Activated T-cell treated with anti-CD3 and anti-CD28 coated beads for 1 hour (primary cell): ENCODE measurements around the gene CRLF2.
"Not testable (repeated sequence)": the region's sequence is repeated elsewhere in the genome, so short reads cannot be mapped to it uniquely, and the experiment has no call there.

Experiments used
- DNase-seq: peaks from one replicate; pipeline ENCODE4 v3.0.0-alpha.2; 2020; ENCODE audit warnings: low read depth

Gene CRLF2

DNA sequence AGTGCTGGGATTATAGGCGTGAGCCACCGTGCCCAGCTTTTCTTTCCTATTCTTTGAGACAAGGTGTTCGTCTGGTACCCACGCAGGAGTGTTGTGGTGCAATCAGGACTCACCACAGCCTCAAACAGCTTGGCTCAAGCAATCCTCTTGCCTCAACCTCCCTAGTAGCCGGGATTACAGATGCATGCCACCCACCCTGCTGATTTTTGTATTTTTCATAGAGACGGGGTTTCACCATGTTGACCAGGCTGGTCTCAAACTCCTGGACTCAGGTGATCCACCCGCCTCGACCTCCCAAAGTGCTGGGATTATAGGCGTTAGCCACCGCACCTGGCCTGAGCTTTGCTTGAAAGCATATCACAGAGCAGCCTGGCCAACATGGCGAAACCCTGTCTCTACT is 1.5 kb upstream of the CRLF2 start:
- DNase-seq: no peak

- DNase-seq: no peak
These were observed 1.6 kb downstream of the CRLF2 start for GRCh38 chrX:1210844-1211243.

- no peak for DNase-seq
These were observed 4.9 kb downstream of the CRLF2 start for GRCh38 chrX:1207496-1208025.

DNA sequence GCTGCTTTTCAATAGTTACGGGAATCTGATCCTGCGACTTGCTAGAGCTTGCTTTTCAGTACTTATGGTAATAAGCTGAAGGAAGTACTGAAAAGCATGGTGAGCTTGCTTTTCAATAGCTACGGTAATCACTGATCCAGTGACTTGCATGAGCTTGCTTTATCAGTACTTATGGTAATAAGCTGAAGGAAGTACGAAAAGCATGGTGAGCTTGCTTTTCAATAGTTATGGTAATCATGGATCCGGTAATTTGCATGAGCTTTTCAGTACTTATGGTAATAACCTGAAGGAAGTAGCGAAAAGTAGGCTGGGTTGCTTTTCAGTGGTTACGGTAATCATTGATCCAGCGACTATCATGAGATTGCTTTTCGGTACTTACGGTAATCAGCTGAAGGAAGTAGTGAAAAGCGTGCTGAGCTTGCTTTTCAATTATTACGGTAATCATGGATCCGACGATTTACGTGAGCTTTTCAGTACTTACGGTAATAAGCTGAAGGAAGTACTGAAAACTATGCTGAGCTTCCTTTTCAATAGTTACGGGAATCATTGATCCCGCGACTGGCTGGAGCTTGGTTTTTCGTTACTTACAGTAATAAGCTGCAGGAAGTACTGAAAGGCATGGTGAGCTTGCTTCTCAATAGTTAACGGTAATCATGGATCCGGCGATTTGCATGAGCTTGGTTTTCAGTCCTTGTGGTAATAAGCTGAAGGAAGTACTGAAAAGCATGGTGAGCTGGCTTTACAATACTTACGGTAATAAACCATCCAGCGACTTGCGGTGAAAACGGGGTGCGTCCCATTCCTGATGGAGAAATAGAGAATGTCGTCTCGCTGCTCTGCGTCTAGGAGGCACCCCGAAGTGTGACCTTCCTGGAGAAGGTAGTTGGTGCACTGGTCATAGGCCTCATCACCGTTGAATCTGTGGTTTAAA is 6.5 kb downstream of the CRLF2 start:
- no peak for DNase-seq

- no peak for DNase-seq
These were observed 10.2 kb downstream of the CRLF2 start for GRCh38 chrX:1202251-1202650.

- DNase-seq: no peak
These were observed 16.0 kb downstream of the CRLF2 start for GRCh38 chrX:1196436-1196835.

- not testable (repeated sequence) for DNase-seq
These were observed 20.3 kb downstream of the CRLF2 start for GRCh38 chrX:1192196-1192595.

- DNase-seq: no peak
These were observed 21.8 kb downstream of the CRLF2 start for GRCh38 chrX:1190596-1191145.

DNA sequence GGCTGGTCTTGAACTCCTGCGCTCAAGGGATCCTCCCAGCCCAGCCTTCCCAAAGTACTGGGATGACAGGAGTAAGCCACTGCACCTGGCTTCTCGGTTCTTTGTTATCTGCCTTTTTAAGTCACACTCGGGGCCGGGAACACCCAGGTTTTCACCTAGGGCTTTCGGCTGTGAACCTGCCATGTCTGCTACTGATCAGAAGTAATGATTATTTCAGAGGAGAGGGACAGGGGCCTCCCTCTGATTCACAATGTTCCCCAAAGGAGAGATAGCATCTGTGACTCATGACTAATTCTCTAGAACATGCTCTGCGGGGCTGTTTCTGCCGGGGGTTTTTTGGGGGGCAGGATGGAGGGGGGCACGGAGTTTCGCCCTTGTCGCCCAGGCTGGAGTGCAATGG is 26.9 kb downstream of the CRLF2 start:
- no peak for DNase-seq

GRCh38 chrX:1182211-1182610 is 30.2 kb downstream of the CRLF2 start:
- no peak for DNase-seq

GRCh38 chrX:1181661-1182060 is 30.8 kb downstream of the CRLF2 start:
- not testable (repeated sequence) for DNase-seq

DNA sequence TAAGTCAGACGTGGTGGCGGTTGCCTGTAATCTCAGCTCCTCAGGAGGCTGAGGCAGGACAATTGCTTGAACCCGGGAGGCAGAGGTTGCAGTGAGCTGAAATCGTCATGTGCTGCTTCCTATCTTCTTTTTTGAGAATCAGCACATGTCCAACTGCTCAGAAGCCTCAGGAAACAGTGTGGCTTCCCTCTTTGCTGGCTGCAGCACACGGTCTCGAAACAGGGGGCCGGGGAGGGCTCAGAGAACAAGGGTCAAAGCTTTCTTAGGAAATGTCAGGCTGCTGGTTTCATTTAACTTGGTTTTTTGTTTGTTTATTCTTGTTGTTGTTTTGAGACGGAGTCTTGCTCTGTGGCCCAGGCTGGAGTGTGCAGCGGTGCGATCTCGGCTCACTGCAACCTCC is 31.3 kb downstream of the CRLF2 start:
- DNase-seq: no peak

GRCh38 chrX:1178580-1179057 is 33.8 kb downstream of the CRLF2 start:
- DNase-seq: no peak

DNA sequence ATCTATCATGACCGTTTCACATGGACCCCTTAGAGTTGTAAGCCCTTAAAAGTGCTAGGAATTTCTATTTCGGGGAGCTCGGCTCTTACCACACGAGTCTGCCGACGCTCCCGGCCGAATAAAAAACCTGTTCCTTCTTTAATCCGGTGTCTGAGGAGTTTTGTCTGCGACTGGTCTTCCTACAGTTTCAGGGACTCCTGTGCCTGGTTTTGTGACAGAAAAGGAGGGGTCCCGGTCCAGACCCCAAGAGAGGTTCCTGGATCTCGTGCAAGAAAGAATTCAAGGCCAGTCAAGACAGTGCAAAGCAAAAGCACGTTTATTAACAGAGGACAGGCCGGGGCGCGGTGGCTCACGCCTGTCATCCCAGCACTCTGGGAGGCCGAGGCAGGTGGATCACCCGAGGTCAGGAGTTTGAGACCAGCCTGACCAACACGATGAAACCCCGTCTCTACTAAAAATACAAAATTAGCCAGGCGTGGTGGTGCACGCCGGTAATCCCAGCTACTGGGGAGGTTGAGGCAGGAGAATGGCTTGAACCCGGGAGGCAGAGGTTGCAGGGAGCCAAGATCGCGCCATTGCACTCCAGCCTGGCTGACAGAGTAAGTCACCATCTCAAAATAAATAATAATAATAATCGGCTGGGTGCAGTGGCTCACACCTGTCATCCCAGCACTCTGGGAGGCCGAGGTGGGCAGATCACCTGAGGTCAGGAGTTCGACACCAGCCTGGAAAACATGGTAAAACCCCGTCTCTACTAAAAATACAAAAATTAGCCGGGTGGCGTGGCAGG is 35.7 kb downstream of the CRLF2 start:
- not testable (repeated sequence) for DNase-seq

DNA sequence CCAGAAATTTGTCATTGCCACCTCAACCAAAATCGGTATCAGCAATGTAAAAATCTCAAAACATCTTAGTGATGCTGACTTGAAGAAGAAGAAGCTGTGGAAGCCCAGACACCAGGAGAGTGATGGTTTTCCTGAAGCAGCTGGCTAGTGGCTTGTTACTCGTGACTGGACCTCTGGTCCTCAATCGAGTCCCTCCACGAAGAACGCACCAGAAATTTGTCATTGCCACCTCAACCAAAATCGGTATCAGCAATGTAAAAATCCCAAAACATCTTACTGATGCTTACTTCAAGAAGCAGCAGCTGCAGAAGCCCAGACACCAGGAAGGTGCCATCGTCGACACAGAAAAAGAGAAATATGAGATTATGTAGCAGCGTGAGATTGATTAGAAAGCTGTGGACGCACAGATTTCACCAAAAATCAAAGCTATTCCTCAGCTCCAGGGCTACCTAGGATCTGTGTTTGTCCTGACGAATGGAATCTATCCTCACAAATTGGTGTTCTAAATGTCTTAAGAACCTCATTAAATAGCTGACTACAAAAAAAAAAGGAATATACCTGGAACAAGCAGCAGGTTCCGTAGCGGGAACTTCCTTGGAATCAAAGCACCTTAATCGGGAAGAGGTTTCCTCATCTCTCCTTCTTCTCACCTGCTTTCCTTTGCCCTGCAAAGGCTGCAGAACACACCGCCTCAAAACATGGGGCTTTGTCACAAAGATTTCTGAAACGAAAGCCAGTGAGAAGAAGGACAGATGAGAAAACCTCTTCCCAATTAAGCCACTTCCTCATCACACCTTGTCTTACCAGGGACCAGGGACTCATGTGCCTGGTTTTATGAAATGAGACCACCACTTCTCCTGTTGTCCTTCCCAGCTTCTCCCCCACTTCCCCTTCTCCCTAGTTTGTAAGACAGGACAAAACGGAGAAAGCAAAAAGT is 37.6 kb downstream of the CRLF2 start:
- not testable (repeated sequence) for DNase-seq

GRCh38 chrX:1173435-1173834 is 39.0 kb downstream of the CRLF2 start:
- DNase-seq: not testable (repeated sequence)

GRCh38 chrX:1172496-1172895 is 40.0 kb downstream of the CRLF2 start:
- no peak for DNase-seq

GRCh38 chrX:1171915-1172314 is 40.5 kb downstream of the CRLF2 start:
- DNase-seq: not testable (repeated sequence)

- DNase-seq: no peak
These were observed 42.2 kb downstream of the CRLF2 start for GRCh38 chrX:1170243-1170642.

GRCh38 chrX:1169189-1169588 is 43.3 kb downstream of the CRLF2 start:
- no peak for DNase-seq

- no peak for DNase-seq
These were observed 44.4 kb downstream of the CRLF2 start for GRCh38 chrX:1167918-1168481.
